Spleen (tissue), 11 donors: ENCODE results near the gene TNFAIP6. TPM values are rescaled to one million over a fixed set of nuclear protein-coding genes. Genes with fewer than 3 reads are reported as not detected.

ENCODE experiments used
- DNase-seq: peaks from one replicate; pipeline ENCODE4 v3.0.0-alpha.2; 2020
- H3K27ac ChIP-seq, 8 donors: fragments of 200-600 bp; sonication (generic) in 7 of 8; 1 replicate in 4 of 8; 2 replicates in 4 of 8; pipeline versions ENCODE4 v1.5.0 to v1.8.0; 2016 to 2021; ENCODE audit warnings: inconsistent platforms in 4 of 8, mild to moderate bottlenecking in 4 of 8, moderate library complexity in 1 of 8
- H3K27me3 ChIP-seq, 7 donors: fragments of 200-600 bp; sonication (generic) in 6 of 7; replicated peaks in 1 of 7; 1 replicate in 4 of 7; 2 replicates in 3 of 7; pipeline versions ENCODE4 v1.5.0 to v1.8.0; 2016 to 2021; ENCODE audit warnings: inconsistent platforms in 3 of 7, mild to moderate bottlenecking in 1 of 7
- H3K36me3 ChIP-seq, 6 donors: fragments of 200-600 bp; sonication (generic) in 5 of 6; 1 replicate in 4 of 6; 2 replicates in 2 of 6; pipeline versions ENCODE4 v1.5.0 to v1.8.0; 2016 to 2021; ENCODE audit warnings: inconsistent platforms in 2 of 6
- H3K4me1 ChIP-seq, 6 donors: fragments of 200-600 bp; sonication (generic) in 5 of 6; 1 replicate in 3 of 6; 2 replicates in 3 of 6; pipeline versions ENCODE4 v1.5.0 to v1.8.0; 2016 to 2021; ENCODE audit warnings: inconsistent platforms in 3 of 6
- H3K4me3 ChIP-seq, 8 donors: fragments of 200-600 bp; sonication (generic) in 7 of 8; 1 replicate in 4 of 8; 2 replicates in 4 of 8; pipeline versions ENCODE4 v1.5.0 to v1.8.0; 2016 to 2021; ENCODE audit warnings: inconsistent platforms in 4 of 8, mild to moderate bottlenecking in 4 of 8, moderate library complexity in 2 of 8
- H3K9me3 ChIP-seq, 8 donors: fragments of 200-600 bp; sonication (generic) in 7 of 8; 1 replicate in 4 of 8; 2 replicates in 4 of 8; pipeline versions ENCODE4 v1.5.0 to v1.8.0; 2016 to 2021; ENCODE audit warnings: inconsistent platforms in 4 of 8
- POLR2A ChIP-seq, 3 donors: fragments of 450-650 bp; IDR thresholded peaks; one replicate each; pipeline ENCODE4 v1.5.1; 2017; ENCODE audit warnings: antibody characterized with exemption in 3 of 3, mild to moderate bottlenecking in 1 of 3
- POLR2AphosphoS5 ChIP-seq, 3 donors: sonication (generic); formaldehyde crosslinking; IDR thresholded peaks; one replicate each; pipeline ENCODE4 v1.5.1; 2017; ENCODE audit warnings: antibody characterized with exemption in 3 of 3
- WGBS, 5 donors: extraction: QIAGEN DNeasy Blood & Tissue Kit in 3 of 5; methylation state at CpG; one replicate each; pipeline versions ENCODE4 v1.1.5 to v1.1.7; 2013 to 2018; 5-methylcytosine and 5-hydroxymethylcytosine counted together
- intact Hi-C: fragments of 100-400 bp; cut with DNase I; formaldehyde crosslinking; loops from one replicate; pipeline ENCODE4 v1.15.0; 2023; ENCODE audit warnings: low total_unique reads
- polyA plus RNA-seq, 3 donors: library from polyadenylated mRNA; stranded (reverse); fragments of 200-250 nt; gene quantifications; one replicate each; pipeline ENCODE4 v1.2.1, GENCODE V29; 2013
- total RNA-seq, 7 donors: library from RNA; depleted of rRNA in 3 of 7; stranded (reverse); fragments of >200 nt in 3 of 7; fragmentation: NEBNext Ultra II Directional in 4 of 7; extraction: Animal tissue kit (Norgen Biotek cat#: 25700) in 4 of 7; gene quantifications; one replicate each; pipeline versions ENCODE4 v1.1.0 to v1.2.1, GENCODE V29; 2016 to 2021
- TF ChIP-seq, protein P1 (sequence below), 11 experiments: fragments of 200-600 bp in 7 of 11; fragments of 450-650 bp in 4 of 11; sonication (generic) in 4 of 11; IDR thresholded peaks in 8 of 11; conservative IDR thresholded peaks in 3 of 11; 1 replicate in 7 of 11; 2 replicates in 4 of 11; pipeline versions ENCODE4 v1.4.0 to v1.8.0; 2016 to 2021; ENCODE audit warnings: antibody characterized with exemption in 11 of 11, inconsistent platforms in 4 of 11, mild to moderate bottlenecking in 1 of 11
- donor health status: healthy with polysubstance abuse.
- donor health status: DM: no; HTN: no; CAD: no; lungs with moderate emphysema.
- donor health status: DM: no; HTN: no; CAD: no.
- donor health status: Bipolar disorder and iron deficiency.
- donor health status: healthy.
- donor health status: DM: no; HTN: no; CAD: no.
- donor health status: DM: yes; HTN: yes; CAD: no.

The TNFAIP6 gene
- total and polyA plus RNA-seq, 10 donors, result 0.46 to 19.7 (median 4.1) TPM

DNA sequence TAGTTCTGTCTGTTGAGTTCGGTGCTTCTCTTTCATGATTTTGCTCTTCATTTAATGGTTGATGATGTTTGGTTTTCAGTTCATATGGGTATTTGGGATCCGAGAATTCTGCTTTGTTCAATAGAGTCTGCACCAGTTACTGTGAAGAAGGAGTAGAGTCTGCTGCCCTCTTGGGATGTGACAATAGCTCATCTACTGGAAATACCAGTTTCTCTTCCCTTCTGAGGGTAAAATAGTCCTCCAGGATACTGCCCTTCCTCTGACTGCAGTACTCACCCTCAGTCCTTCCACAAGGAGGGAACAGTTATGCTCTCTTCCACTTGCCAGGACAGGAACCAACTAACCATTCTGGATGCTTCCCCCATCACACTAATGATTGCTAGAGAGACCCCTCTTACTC, 12.5 kb upstream of the TNFAIP6 start:
- Histone ChIP-seq H3K27ac (no peak overlapping the region), H3K9me3 (peaks cover 0 to 27% (median 16%) of the 10 kb centered on the region in 8 donors), H3K27me3 (no peaks in the 10 kb centered on the region), H3K36me3 (no peaks in the 10 kb centered on the region), H3K4me3 (no peak overlapping the region), H3K4me1 (peaks cover 0 to 12% (median 0%) of the 10 kb centered on the region in 6 donors)
- WGBS, 5 donors, result 92 to 99% (median 95%) methylated on average over 2 of the region's 2 CpGs
- intact Hi-C loops, result no loop called here
- no peak for TF ChIP-seq POLR2A (IDR thresholded peaks at IDR 0.05)
- no peak for TF ChIP-seq POLR2AphosphoS5 (IDR thresholded peaks at IDR 0.05)
- TF ChIP-seq, protein P1, sequence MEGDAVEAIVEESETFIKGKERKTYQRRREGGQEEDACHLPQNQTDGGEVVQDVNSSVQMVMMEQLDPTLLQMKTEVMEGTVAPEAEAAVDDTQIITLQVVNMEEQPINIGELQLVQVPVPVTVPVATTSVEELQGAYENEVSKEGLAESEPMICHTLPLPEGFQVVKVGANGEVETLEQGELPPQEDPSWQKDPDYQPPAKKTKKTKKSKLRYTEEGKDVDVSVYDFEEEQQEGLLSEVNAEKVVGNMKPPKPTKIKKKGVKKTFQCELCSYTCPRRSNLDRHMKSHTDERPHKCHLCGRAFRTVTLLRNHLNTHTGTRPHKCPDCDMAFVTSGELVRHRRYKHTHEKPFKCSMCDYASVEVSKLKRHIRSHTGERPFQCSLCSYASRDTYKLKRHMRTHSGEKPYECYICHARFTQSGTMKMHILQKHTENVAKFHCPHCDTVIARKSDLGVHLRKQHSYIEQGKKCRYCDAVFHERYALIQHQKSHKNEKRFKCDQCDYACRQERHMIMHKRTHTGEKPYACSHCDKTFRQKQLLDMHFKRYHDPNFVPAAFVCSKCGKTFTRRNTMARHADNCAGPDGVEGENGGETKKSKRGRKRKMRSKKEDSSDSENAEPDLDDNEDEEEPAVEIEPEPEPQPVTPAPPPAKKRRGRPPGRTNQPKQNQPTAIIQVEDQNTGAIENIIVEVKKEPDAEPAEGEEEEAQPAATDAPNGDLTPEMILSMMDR (IDR thresholded peaks at IDR 0.05 in 8 of 11, conservative IDR thresholded peaks at IDR 0.05 in 3 of 11), result no peak
- no peak for DNase-seq

DNA sequence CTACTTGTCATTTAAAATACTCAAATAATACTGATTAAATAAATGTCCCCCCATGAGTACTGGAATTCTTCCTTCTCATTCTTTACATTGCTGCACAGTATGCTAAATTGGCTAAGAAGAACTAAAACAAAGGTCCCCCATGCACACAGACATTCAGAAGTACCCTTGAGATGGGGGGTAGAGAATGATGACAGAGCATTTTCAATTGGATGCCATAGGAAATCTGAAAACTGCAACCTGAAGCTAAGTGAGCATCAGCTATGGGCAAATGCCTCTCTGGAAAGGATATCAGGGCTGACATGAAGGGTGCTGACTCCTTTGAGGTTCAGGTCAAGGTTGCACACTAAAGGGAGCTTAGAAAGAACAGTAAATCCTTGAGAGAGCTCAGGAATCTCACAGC, 10.1 kb upstream of the TNFAIP6 start:
- Histone ChIP-seq H3K27ac (peak overlapping the region in 2 of 8 donors; percentile 59 to 61), H3K4me1 (peaks cover 0 to 12% (median 0%) of the 10 kb centered on the region in 6 donors), H3K36me3 (no peaks in the 10 kb centered on the region), H3K27me3 (no peaks in the 10 kb centered on the region), H3K4me3 (no peak overlapping the region), H3K9me3 (peaks cover 0 to 12% (median 3%) of the 10 kb centered on the region in 8 donors)
- TF ChIP-seq, protein P1 (IDR thresholded peaks at IDR 0.05 in 8 of 11, conservative IDR thresholded peaks at IDR 0.05 in 3 of 11), result no peak
- TF ChIP-seq POLR2AphosphoS5 (IDR thresholded peaks at IDR 0.05) (no peak), POLR2A (IDR thresholded peaks at IDR 0.05) (no peak)
- intact Hi-C loops, result no loop called here
- no peak for DNase-seq

GRCh38 chr2:151347906-151348305, 9.5 kb upstream of the TNFAIP6 start:
- H3K4me1 ChIP-seq, result peaks cover 0 to 12% (median 0%) of the 10 kb centered on the region in 6 donors
- TF ChIP-seq, protein P1 (IDR thresholded peaks at IDR 0.05 in 8 of 11, conservative IDR thresholded peaks at IDR 0.05 in 3 of 11), result no peak
- TF ChIP-seq POLR2A (IDR thresholded peaks at IDR 0.05) (no peak), POLR2AphosphoS5 (IDR thresholded peaks at IDR 0.05) (no peak)
- intact Hi-C loops, result no loop called here
- H3K36me3 ChIP-seq, result no peaks in the 10 kb centered on the region
- H3K27me3 ChIP-seq, result no peaks in the 10 kb centered on the region
- DNase-seq, result no peak
- 41 to 69% (median 48%) methylated on average over 5 of the region's 5 CpGs for WGBS, 5 donors
- H3K27ac ChIP-seq, result peak overlapping the region in 2 of 8 donors; percentile 59 to 61
- H3K9me3 ChIP-seq, result peaks cover 0 to 12% (median 3%) of the 10 kb centered on the region in 8 donors
- no peak overlapping the region for H3K4me3 ChIP-seq

DNA sequence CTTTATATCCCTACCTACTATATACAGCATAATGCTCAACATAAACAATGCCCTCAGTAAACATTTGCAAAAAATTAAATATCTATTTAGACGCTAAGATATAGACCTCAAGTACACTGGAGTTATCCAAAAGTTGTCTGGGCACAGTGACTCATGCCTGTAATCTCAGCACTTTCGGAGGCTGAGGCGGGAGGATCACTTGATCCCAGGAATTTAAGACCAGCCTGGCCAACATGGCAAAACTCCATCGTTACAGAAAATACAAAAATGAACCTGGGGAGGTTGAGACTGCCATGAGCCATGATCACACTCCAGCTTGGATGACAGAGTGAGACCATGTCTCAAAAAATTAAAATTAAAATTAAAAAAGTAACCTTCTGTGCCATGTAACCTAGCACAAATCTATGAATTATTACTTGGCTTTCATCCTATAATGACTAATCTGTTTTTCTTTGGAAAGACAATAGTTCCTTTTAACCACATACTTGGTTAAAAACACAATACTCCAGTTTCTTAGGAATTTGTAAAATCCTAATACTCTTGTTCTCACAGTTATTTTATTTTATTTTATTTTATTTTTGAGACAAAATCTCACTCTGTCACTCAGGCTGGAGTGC, 6.7 kb upstream of the TNFAIP6 start:
- WGBS, 5 donors, result 91 to 97% (median 97%) methylated on average over 4 of the region's 4 CpGs
- no peak for DNase-seq
- no peak for TF ChIP-seq POLR2A (IDR thresholded peaks at IDR 0.05)
- TF ChIP-seq, protein P1 (IDR thresholded peaks at IDR 0.05 in 8 of 11, conservative IDR thresholded peaks at IDR 0.05 in 3 of 11), result no peak
- TF ChIP-seq POLR2AphosphoS5 (IDR thresholded peaks at IDR 0.05), result no peak
- Histone ChIP-seq H3K36me3 (no peaks in the 10 kb centered on the region), H3K9me3 (no peaks in the 10 kb centered on the region), H3K4me1 (peaks cover 0 to 12% (median 0%) of the 10 kb centered on the region in 6 donors), H3K27me3 (no peaks in the 10 kb centered on the region), H3K27ac (no peak overlapping the region), H3K4me3 (no peak overlapping the region)
- intact Hi-C loops, result no loop called here
